ENCODE data around the gene MYO18B. TPM values are rescaled to one million over a fixed set of nuclear protein-coding genes. Genes with fewer than 3 reads are reported as not detected.

MYO18B gene
- total RNA-seq, 2 donors from 2014 or later, result 0.03 TPM; not detected in 1

DNA sequence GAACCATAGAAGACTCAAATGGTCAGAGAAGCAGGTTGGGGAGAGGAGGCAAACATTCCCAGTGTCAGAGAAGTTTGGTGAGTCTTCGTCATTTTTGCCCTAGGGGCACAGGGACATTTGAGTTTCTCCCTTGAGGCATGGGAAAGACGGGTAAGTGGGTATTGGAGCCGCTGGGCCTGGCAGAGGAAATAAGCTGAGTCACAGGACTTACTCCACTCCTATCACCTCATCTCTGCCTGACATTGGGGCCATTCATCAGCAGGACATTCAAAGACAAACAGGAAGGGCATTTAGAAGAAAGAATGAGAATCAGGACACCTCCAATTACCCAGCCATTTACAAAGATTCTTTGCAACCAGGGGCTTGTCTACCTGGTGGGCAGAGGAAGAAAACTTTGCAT, 326.6 kb downstream of the MYO18B start:
- DNase-seq, result no peak
- intact Hi-C loops (cut with DNase I, micrococcal nuclease), result no loop called here
- ATAC-seq, result no peak

DNA sequence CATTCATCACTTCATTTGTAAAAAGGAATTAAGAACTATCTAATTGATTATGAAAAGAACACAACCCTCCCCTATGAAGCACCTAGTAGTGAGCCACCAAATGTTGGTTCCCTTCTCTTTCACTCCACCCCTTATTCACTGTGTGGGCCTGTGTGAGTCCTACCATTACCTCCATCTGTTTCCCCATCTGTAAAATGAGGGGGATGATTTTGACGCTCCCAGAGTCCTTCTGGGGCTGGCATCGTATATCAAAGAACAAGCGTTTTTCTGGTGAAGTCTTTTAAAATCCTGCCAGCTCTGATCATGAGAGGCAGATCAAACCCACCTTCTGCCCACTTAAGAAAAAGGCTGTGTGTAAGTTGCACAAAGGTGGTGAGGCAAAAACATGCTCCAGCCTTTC, 330.6 kb downstream of the MYO18B start:
- intact Hi-C loops (cut with DNase I, micrococcal nuclease), result no loop called here
- DNase-seq, result no peak
- no peak for ATAC-seq

DNA sequence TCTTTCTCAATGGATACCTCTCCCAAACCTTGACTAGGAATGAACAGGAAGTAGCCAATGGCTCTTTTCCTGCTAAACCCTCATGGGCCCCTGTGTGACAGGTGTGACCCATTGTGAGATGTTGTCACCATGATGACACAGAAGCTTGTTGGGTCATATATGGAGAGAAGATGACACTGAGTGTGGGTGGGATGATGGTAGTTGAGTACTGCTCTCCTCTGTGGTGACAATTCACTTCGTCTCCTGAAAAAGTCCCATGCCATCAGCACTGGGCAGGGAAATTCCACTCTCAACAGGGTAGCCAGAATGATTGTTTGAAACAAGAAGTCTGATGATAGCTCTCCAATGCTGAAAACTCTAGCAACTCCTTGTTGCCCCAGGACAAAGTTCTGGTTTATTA, 333.3 kb downstream of the MYO18B start:
- intact Hi-C loops (cut with DNase I, micrococcal nuclease), result no loop called here
- DNase-seq, result no peak

DNA sequence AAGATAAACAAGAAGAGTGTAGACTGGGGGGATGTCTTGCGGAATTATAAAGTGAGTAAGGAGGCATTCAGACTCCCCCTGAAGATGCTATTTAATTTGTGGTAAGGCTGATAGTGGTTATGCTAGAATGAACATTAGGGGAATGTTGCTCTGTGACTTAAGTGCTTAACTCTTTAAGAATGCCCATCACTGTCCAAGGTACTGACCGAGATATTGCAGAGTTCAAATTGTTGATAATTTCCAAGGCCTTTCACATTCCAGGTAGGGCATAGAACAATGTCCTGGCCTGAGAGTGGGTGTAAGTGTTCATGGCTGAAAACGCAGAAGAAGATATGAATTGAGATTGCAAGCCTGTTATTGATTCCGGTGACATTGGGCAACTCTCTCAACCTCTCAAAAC, 337.0 kb downstream of the MYO18B start:
- DNase-seq, result no peak
- intact Hi-C loops (cut with DNase I, micrococcal nuclease), result no loop called here
- ATAC-seq, result no peak

More for the DNA sequence above, 333.3 kb downstream of the MYO18B start:
- no peak for ATAC-seq

Other genes with a start within 250 kb of the MYO18B start
- gene GRK3, start 177.5 kb upstream of the MYO18B start, total RNA-seq, result 1 to 10 TPM; 2.3 to 4.1 TPM